ENCODE data around the gene RAD51B.

RAD51B gene

DNA sequence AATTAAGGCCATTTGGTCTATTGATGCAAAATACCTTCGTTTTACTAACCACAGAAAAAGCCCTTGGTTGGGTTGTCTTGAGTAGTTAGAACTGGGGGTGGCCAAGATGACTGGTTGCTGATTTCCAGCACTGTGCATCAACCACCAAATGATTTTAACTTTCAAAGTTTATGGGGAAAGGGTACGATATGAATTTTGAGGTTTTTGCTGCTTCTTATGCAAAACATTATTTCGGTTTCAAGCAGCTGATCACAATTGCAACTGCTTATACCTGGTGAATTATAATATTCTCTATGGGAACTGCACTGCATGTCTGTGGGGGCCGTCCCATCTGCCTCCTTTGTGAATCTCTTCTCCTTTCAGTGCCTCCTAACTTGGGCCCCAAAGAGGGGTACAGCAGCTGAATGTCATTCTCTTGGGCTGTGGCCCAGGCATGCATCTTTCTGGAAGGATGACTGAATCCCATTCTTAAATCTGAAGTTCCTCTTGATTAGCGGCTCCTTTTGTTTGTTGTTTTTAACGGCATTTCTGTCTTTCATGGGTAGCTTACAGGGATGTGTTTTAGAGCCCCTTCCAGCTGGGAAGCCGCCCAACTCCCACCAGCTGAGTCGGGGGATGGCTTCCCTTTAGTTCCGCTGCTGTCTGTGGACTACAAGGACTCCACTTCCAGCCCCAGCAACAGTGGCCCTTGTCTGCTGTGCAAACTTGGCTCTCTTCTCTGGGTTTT, 493.5 kb downstream of the RAD51B start:
- peak in 1 of 2 experiments; percentile 25 for DNase-seq

DNA sequence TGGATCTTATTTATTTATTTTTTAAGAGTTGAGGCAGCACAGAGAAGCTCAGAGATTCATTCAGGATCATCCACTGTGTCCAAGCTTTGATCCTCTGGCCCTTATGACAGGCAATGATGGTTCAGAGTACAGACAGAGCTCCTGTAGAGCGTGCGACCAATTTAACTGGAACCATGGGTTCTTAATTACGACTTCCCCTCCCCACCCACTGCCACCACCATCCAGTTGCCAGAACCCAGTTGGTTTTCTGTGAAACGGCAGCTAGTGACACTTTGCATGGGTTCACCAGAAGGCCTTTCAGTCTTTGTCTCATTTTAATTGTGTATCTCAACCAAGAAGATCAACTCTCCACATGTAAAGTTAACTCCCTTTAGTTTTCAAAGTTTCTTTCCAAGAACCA, 495.1 kb downstream of the RAD51B start:
- no peak for DNase-seq

DNA sequence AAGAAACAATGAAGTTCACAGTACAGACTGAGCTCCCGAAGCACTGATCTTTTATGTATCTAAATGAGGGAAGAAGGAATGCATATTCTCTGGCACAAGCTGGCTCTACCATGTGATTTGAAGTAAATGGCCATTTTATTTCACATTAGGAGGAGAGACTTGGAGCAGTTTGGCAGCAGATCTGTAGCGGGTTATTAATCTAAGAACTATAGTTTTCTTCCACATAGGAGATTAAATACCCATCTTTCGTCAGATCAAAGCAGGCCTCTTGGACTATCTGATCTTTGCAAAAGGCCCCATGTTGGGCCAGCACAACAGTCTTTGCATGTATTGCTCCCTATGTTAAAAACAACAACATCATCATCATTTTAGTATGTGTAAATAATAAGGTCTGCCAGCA, 495.5 kb downstream of the RAD51B start:
- no peak for DNase-seq

DNA sequence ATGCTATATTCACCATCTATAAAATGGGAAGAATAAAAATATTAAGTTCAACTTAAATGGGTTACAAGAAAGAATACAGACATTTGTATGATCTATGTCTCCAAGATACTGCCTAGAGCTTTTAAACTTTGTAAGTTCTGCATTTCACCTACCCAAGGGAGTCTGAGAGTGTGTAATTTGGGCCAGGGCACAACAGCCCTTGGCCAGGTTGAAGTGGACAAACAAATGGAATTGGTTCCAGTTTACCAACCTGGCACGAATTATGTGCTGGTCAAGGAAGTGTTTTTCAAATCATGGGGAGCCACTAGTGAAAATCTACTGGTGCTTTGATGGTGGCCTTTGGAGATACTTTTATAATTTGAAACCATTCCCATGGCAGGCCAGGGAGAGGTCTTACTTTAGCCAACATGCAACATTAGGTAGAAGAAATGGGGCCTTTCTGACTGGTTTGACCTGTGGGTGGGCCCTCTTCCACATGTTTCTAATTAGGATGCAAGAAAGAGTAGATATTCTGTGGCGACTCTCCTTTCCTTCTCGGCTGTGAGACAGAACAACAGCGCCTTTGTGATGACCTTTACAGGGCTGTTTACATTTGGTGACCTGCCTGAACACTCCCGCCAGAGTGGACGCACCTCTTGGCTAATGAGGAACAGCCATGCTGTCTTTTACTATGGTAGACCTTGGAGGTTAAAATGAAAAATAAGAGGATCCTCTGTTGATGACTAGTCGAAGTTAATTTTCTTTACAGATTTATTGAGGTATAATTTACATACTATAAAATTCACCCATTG, 496.7 kb downstream of the RAD51B start:
- DNase-seq, result no peak

DNA sequence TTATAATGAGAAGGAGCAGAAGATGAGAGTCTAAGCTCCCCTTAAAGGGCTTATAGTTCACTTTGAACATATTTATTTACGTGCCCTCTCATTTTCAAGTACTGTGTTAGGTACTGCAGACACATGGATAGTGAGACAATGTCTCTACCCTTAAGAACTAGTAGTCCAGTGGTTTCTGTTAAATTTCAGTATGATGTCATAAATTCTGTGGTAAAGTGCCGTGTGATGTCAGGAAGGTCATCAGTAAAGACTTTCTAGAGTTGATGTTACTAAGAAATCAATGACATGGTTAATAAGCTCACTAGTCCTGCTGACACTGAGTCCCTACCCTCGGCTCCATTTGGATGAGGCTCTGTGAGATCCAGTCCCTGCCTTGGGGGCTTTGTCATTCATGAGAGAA, 497.7 kb downstream of the RAD51B start:
- no peak for DNase-seq

DNA sequence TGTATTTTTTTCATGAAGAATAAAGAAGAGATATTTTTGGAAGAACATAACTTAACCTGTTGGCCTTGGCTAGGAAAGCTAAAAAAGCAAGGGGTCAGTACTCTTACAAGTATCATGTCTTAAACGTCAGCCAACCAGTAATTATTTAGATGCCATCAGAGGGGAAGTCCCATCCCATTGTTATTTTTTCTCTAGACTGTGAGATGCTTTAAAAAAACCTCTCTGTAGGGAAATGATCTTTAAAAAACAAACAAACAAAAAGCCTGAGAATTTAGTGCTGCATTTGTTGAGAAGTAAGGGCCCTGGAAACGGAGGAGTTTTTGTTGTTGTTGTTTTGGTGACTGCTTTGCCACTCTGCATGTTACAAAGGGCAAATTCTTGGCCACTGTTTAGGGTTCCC, 499.2 kb downstream of the RAD51B start:
- no peak for DNase-seq

DNA sequence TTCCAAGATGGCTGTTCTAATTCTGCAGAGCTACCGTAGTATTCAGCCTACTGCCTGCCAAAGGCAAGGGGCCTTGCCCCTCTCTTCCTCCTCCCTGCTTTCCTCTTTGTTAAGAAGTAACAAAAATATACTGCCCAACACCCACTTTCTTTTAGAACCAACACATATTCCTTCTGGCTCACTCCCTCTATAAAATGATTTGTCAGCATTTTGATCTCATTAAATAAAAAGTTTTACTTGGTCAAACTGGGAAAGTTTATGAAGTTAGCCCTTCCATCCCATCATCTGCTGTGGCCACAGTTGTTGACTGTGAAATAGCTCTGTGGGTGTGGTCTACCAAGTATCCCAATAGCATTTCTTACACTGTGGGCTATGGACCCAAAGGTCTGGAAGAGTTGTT, 500.9 kb downstream of the RAD51B start:
- no peak for DNase-seq

DNA sequence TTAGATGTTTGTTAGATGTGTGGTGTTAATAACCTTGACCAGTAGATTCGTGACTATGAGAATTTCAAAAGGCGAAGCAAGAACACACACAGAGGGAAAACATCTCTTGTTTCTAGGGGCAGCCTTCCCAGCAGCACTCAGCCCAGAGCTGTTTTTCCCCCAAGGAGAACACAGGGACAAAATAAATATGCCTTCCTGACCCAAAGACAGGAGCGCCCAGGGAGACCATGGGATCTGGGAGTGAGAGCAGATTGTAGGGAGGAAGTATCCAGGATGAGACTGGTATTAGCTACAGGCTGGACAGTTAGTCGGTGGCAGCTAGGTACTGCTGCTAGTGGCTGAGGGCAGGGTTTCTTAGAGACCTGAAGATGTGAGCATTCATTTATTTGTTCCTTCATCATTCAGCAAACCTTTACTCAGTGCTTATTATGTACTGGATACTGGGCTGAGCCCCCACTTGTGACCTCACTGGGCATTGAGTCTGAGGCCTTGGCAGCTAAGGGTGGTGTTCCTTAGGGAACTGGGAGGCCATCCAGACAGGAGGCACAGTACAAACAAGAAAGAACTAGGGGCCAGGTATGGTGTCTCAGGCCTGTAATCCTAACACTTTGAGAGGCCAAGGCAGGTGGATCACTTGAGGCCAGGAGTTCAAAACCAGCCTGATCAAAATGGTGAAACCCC, 503.5 kb downstream of the RAD51B start:
- no peak for DNase-seq

DNA sequence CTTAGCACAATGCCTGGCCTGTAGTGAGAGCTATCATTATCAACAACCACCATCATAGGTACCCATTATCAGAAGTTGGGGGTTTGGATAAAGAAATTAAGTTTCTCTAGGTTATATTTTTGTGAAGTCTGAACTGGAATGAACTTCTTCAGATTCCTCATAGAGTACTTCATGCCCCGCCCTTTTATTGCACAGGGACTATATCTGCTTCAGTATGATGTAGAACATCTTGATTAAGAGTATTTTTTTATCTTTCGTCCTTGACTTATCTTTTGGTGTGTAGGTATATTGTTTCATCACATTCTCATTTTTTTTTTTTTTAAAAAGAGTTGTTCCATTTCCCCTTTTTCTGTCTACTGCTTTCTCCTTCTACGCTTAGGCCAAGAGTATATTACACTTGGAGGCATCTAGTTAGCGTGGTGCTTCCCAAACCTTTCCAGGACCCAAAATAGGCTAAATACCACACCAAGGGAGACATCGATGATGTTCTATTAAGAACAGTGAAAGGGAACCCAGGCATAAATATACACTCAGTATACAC, 505.8 kb downstream of the RAD51B start:
- DNase-seq, result no peak

DNA sequence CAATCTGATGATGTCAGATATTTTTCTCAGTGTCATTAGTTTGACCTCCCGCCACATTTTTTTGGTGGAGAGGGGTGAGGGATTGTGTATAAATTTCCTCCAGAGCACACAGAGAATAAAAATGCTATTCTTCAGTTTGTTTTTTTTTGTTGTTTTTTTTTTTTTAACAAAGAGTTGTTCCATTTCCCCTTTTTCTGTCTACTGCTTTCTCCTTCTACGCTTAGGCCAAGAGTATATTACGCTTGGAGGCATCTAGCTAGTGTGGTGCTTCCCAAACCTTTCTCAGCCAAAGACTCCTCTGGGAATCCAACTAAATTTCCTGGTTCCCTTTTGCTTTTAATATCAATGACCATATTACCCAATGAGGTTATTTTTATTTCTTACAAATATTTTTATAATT, 507.7 kb downstream of the RAD51B start:
- DNase-seq, result no peak

DNA sequence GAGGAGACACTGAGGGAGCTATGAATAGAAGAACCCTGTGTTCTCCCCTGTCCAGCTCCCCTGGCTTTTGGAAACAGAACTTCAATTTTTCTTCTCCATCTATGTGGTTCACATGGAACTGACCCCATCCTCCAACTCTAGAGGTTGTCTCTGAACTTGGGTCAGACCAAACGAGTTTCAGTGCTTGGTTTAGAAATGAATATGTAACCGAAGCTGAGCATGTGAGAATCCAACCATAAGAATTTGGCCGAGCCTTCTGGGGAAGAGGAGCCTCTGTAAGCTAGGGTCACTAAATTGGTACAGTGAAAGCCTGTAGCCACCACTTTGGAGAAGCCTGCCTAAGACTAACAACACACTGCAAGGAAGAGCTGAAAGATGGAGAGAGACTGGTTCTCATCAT, 508.9 kb downstream of the RAD51B start:
- no peak for DNase-seq

DNA sequence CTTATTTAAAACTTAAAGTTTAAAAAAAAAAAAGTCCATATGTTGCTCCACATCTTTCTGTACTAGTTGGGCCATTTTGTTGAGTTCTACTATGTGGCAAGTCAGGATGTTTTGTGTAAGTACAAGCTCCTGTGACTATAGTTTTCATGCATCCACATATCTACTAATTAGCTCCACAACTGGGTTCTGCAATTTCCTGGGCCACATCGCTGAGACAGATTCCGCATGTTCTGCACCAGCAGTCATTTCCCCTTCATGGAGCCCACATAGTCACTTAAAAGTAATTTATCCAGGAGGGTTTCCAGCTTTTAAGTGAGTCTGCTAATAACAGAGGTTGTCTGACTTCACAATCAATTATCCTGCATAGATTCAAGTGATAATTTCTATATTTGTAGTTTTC, 511.8 kb downstream of the RAD51B start:
- DNase-seq, result no peak

DNA sequence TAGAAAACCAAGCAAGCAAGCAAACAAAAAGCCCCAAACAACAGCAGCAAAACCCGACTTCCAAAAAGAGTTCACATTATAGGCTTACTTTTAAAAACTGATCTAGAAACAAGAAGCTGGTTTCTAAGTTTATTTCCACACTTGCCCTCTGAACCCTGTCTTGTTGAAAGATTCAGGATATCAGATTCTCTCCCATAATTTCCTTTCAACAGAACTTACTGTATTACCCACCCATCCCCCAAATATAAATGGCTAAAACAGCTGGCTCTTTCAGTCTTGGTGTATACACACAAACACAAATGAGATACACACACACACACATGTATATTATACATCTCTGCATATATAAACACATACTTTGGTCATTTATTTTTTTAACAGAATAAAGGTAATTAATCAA, 512.4 kb downstream of the RAD51B start:
- DNase-seq, result no peak

DNA sequence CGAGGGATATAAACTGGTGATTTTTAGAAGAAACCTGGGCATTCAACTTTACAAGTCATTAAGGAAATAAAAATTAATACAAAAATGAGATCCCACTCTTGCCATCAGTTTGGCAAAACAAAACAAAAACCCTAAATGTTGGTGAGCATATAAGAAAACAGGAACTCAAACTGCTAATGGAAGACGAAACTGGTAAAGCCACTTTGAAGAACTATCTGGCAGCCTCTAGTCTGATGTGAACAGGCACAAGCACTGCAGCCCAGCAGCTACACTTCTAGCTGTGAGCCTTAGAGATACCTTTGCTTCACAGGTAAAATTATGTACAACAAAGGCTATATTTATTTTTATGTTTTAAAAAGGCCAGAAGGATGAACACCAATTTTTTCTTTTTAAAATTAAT, 513.7 kb downstream of the RAD51B start:
- DNase-seq, result no peak

DNA sequence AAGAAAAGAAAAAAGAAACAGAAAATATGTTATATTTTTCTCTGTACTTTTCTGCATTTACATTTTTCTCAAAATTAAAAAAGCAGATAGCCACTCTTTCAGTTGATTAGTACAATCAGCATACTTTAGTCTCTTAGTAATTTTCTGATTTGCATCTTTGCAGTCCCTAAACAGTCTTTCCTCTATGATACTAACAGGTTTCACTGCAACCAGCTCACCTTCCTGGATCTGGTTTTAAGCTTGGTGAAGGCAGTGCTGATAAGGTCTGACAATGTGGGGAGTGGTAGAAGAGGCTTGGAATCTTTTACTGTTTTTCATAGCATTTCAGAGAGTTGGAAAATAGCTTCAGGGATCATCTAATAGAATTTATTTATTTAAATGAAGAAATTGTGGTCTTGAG, 515.7 kb downstream of the RAD51B start:
- DNase-seq, result no peak

DNA sequence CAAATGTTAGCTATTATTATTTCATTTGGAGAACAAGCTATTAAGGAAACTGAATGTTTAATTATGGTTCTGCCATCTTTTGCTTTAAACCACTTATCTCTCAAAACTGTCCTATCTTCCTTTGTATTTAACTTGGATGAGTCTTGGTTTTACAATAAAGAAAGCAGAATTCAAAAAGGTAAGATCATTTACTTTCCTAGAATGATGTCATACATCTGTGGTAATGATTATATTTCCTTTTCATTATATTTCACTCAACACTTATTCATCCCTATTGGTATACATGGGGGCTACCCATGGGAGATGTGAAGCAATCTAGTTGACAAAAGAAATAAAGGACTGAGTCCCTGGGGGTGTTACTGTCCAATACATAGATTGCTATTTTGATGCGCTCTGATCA, 516.6 kb downstream of the RAD51B start:
- DNase-seq, result no peak

DNA sequence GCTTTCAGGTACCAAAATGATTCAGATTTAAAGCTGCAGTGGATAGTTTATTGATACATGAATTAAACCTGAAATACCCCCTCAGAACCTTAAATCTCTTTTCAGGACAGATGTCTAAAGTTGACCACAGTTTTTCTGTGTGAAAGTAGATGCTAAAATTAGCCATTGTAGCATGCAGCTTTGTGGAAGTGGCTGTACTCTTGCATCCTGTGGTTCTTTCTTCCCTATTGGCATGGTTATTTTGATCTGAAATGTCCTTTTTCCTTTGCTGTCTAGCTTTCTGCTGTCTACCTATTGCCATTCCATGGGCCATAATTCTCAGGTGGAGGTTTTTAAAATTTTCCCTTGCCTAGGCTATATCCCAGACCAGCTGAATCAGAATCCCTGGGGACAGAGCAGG, 517.7 kb downstream of the RAD51B start:
- DNase-seq, result no peak

DNA sequence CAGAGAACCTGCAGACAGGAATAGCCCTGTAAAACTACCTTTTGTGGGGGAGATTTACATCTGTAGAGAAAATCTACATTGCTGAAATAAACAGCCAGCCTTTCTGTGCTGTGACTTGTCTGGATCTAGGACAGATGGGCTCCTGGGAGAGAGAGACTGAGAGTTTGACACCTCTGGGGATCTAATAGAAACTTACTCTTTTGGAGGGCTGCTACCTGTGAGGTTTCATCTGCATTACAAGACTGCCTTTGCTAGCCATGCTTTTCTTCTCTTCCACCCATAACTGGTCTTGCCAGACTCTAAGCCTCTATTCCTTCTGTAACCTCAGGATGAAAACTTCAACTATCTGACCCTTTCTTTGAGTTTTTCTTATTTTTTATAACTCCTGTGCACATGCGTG, 520.7 kb downstream of the RAD51B start:
- DNase-seq, result no peak

DNA sequence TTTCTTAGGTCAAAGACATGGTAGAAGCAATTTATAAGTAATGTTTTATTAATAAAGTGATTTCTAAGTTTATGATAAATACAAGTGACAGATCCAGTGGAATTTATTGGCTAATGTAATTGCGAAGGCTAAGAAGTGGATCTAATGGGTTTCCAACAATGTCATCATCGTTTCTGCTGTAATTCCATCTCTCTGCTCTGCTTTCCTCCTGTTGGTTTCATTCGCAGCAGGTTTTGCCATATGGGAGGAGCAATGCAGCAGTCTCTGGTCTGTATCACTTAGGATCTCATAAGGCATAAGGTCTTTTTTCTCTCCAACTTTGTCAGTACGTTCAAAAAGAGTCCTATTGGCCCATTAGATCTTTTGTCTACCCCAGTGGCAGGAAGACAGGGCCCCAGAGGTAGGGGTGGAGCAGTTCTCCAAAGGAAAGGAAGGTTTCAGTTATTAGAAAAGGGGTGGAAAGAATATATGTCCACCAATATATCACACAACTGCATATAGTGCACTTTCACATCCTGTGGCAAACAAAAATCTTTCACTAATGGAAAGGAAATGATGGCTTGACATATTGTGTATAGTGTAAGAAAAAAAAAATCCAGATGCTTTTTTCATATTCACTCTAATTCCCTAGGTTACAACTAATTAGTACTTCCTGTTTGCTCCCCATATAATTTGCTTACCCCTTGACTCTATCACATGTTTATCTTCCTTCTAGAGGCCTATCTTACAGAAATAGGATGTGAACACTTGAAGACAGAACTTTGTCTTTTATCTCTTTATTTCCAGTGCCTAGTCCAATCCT, 522.0 kb downstream of the RAD51B start:
- DNase-seq, result no peak

DNA sequence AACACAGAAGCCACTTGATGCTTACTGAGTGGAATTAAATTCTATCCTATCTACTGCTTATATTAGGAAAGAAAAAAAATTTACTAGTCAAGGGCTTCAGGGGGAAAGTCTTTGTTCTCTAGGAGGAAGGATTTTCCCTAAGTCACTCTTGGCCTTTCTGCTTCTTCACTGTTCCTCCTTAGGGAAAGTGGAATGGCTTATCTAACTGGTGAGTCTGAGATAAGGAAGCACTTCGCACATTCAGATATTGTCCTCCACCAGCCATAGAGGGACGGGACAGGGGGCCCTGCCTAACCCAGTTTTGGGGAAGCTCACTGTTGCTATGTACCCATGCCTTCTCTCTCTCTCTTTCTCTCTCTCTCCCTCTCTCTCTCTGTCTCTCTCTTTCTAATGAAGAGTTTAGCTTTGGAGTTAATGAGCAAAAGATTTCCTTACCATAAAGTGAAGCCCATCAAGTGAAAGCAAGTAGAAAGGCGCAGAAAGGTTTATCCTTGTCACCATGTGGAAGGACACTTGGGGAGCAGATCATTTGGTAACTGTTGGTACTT, 522.7 kb downstream of the RAD51B start:
- DNase-seq, result no peak

DNA sequence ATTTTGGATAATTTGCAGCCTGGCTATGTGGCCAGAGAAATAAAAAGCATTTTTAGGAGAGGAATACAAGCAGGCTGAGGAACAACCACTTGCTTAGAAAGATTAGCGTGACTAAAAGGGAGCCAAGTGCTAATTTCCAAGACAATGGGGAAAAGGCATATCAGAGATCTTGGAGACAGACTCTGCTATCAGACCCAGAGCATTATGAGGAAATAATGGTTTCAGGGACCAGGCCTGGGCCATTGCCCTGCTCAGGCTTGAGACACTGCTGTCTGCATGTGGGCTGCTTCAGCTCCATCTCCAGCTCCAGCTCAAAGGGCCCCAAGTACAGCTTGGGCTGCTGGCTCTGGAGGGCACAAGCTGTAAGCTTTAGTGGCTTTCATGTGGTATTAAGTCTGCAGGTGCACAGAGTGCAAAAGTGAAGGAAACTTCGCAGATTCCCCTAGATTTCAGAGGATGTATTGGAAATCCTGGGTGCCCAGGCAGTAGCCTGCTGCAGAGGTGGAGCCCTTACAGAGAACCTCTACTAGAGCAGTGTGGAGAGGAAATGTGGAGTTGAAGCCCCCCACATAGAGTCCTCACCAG, 524.0 kb downstream of the RAD51B start:
- DNase-seq, result no peak

DNA sequence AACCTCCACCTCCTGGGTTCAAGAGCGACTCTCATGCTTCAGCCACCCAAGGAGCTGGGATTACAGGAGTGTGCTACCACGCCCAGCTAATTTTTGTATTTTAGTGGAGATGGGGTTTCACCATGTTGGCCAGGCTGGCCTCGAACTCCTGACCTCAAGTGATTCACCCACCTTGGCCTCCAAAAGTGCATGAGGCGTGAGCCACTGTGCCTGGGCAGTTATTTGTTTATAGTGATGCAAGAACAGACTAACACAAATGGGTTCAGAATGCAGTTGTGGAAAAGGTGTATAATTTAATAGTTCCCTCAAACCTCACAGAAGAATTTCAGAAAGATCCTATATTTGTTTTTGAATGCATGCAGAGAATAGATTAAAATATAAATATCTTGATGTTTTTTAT, 526.2 kb downstream of the RAD51B start:
- no peak for DNase-seq
